Stimulated activated CD4-positive, alpha-beta T cell treated with anti-CD3 and anti-CD28 coated beads, Interleukin-15, amount 100 ng/mL, for 48 hours (primary cell): Measurements from ENCODE around the gene NIN.

Experiments used
- DNase-seq, 2 donors: peaks; one replicate each; pipeline ENCODE4 v3.0.0-alpha.2; 2020; ENCODE audit warnings: low read depth in 2 of 2

NIN gene

GRCh38 chr14:50763382-50764007, 67.5 kb downstream of the NIN start:
- no peak for DNase-seq

- no peak for DNase-seq
These were observed 68.0 kb downstream of the NIN start for GRCh38 chr14:50762931-50763300.

- DNase-seq = peak; percentile 47 to 50
These were observed 68.7 kb downstream of the NIN start for GRCh38 chr14:50762001-50762930.

GRCh38 chr14:50759800-50760543, 71.0 kb downstream of the NIN start:
- no peak for DNase-seq

GRCh38 chr14:50758945-50759344, 72.0 kb downstream of the NIN start:
- DNase-seq = no peak

- no peak for DNase-seq
These were observed 72.7 kb downstream of the NIN start for GRCh38 chr14:50758305-50758704.

GRCh38 chr14:50757702-50758101, 73.3 kb downstream of the NIN start:
- DNase-seq = no peak

- DNase-seq = no peak
These were observed 74.7 kb downstream of the NIN start for GRCh38 chr14:50756300-50756699.

- no peak for DNase-seq
These were observed 80.6 kb downstream of the NIN start for GRCh38 chr14:50750323-50750722.

GRCh38 chr14:50745401-50746058, 85.4 kb downstream of the NIN start:
- DNase-seq = no peak

- DNase-seq = no peak
These were observed 86.7 kb downstream of the NIN start for GRCh38 chr14:50744231-50744630.

- DNase-seq = no peak
These were observed 89.4 kb downstream of the NIN start for GRCh38 chr14:50741567-50741966.

GRCh38 chr14:50740856-50741255, 90.1 kb downstream of the NIN start:
- DNase-seq = no peak

- DNase-seq = no peak
These were observed 91.8 kb downstream of the NIN start for GRCh38 chr14:50739186-50739585.

- DNase-seq = peak; percentile 28 to 35
These were observed 94.0 kb downstream of the NIN start for GRCh38 chr14:50736932-50737419.

- no peak for DNase-seq
These were observed 95.8 kb downstream of the NIN start for GRCh38 chr14:50734950-50735695.

- no peak for DNase-seq
These were observed 97.5 kb downstream of the NIN start for GRCh38 chr14:50733494-50733893.

- no peak for DNase-seq
These were observed 102.1 kb downstream of the NIN start for GRCh38 chr14:50728836-50729235.

GRCh38 chr14:50726372-50727107, 104.4 kb downstream of the NIN start:
- peak in 1 of 2 donors; percentile 10 for DNase-seq

- DNase-seq = no peak
These were observed 105.2 kb downstream of the NIN start for GRCh38 chr14:50725761-50726160.
